Peyer's patch (tissue), 4 donors: ENCODE measurements around the gene MDM4. TPM values are rescaled to one million over a fixed set of nuclear protein-coding genes. Genes with fewer than 3 reads are reported as not detected.

ENCODE experiments used
- DNase-seq, 3 donors: peaks; one replicate each; pipeline ENCODE4 v3.0.0-alpha.2; 2017 to 2019
- H3K27ac ChIP-seq, 4 donors: fragments of 200-600 bp; sonication (generic); one replicate each; pipeline ENCODE4 v1.5.1; 2016 to 2019
- H3K27me3 ChIP-seq, 2 donors: fragments of 200-600 bp; sonication (generic); one replicate each; pipeline ENCODE4 v1.5.1; 2019
- H3K36me3 ChIP-seq, 3 donors: fragments of 200-600 bp; sonication (generic); one replicate each; pipeline ENCODE4 v1.5.1; 2016 to 2019
- H3K4me1 ChIP-seq, 4 donors: fragments of 200-600 bp; sonication (generic); one replicate each; pipeline ENCODE4 v1.5.1; 2016 to 2019
- H3K4me3 ChIP-seq, 4 donors: fragments of 200-600 bp; sonication (generic); 1 replicate in 3 of 4; 2 replicates in 1 of 4; pipeline ENCODE4 v1.5.1; 2016 to 2019; ENCODE audit warnings: mild to moderate bottlenecking in 1 of 4
- H3K9me3 ChIP-seq, 4 donors: fragments of 200-600 bp; sonication (generic); one replicate each; pipeline ENCODE4 v1.5.1; 2016 to 2019; ENCODE audit warnings: mild to moderate bottlenecking in 1 of 4
- POLR2A ChIP-seq, 2 donors: fragments of 450-650 bp; IDR thresholded peaks; one replicate each; pipeline ENCODE4 v1.5.1; 2017; ENCODE audit warnings: antibody characterized with exemption in 2 of 2, mild to moderate bottlenecking in 2 of 2, moderate library complexity in 2 of 2
- total RNA-seq, 4 donors: library from RNA; depleted of rRNA; stranded (reverse); fragments of >200 nt; gene quantifications; one replicate each; pipeline ENCODE4 v1.1.0, GENCODE V29; 2016
- TF ChIP-seq, protein P1 (sequence below), 6 experiments: fragments of 450-650 bp in 4 of 6; fragments of 200-600 bp in 2 of 6; sonication (generic) in 1 of 6; IDR thresholded peaks; one replicate each; pipeline ENCODE4 v1.5.1; 2017 to 2019; ENCODE audit warnings: antibody characterized with exemption in 6 of 6, mild to moderate bottlenecking in 3 of 6, moderate library complexity in 1 of 6

The MDM4 gene
- total RNA-seq, 4 donors from 2014 or later, result 83.0 to 227 (median 125) TPM

DNA sequence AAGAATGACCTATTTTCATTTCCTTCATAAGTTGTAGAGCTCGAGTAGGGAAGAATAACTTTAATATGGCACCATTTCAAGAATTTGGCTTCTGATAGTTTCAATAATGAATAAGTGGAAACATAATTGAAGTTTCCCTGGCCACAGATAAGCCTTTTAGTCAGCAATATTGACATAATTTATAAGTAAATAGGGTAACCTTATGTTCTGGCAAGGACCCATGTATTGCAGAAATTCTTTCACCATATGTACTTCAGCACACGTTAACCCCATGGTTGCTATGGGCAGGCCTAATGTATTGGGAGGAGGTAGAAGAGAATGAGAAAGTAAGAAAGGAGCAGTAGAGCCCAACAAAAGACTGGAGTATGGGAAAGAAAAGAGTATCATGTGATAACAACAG is 25.4 kb downstream of the MDM4 start:
- no peak overlapping the region for H3K4me3 ChIP-seq
- TF ChIP-seq, protein P1, sequence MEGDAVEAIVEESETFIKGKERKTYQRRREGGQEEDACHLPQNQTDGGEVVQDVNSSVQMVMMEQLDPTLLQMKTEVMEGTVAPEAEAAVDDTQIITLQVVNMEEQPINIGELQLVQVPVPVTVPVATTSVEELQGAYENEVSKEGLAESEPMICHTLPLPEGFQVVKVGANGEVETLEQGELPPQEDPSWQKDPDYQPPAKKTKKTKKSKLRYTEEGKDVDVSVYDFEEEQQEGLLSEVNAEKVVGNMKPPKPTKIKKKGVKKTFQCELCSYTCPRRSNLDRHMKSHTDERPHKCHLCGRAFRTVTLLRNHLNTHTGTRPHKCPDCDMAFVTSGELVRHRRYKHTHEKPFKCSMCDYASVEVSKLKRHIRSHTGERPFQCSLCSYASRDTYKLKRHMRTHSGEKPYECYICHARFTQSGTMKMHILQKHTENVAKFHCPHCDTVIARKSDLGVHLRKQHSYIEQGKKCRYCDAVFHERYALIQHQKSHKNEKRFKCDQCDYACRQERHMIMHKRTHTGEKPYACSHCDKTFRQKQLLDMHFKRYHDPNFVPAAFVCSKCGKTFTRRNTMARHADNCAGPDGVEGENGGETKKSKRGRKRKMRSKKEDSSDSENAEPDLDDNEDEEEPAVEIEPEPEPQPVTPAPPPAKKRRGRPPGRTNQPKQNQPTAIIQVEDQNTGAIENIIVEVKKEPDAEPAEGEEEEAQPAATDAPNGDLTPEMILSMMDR (IDR thresholded peaks at IDR 0.05), result no peak
- TF ChIP-seq POLR2A (IDR thresholded peaks at IDR 0.05), result no peak
- H3K36me3 ChIP-seq, result peaks cover 0 to 97% (median 0%) of the 10 kb centered on the region in 3 donors
- peaks cover 0 to 8% (median 0%) of the 10 kb centered on the region in 4 donors for H3K4me1 ChIP-seq
- no peaks in the 10 kb centered on the region for H3K9me3 ChIP-seq
- no peak for DNase-seq
- H3K27ac ChIP-seq, result no peak overlapping the region
- H3K27me3 ChIP-seq, result no peaks in the 10 kb centered on the region

DNA sequence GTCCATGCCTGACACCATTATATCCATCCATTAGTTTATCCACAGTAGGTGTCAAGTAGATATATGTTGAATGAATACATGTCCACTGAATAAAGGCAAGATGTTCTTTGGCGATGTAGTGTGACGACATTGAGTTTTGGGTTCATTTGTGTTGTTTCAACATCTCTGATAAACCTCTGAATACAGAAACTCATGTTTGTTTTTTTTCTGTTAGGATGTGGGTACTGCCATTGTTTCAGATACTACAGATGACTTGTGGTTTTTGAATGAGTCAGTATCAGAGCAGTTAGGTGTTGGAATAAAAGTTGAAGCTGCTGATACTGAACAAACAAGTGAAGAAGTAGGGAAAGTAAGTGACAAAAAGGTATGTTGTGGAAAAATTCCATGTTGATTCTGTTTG is 28.1 kb downstream of the MDM4 start:
- Histone ChIP-seq H3K27ac (peak overlapping the region; percentile 40 to 52 (median 49)), H3K36me3 (peaks cover 0 to 99% (median 0%) of the 10 kb centered on the region in 3 donors), H3K27me3 (no peaks in the 10 kb centered on the region), H3K4me1 (peaks cover 0 to 8% (median 0%) of the 10 kb centered on the region in 4 donors), H3K9me3 (no peaks in the 10 kb centered on the region), H3K4me3 (no peak overlapping the region)
- no peak for DNase-seq
- TF ChIP-seq, protein P1 (IDR thresholded peaks at IDR 0.05), result no peak
- no peak for TF ChIP-seq POLR2A (IDR thresholded peaks at IDR 0.05)

DNA sequence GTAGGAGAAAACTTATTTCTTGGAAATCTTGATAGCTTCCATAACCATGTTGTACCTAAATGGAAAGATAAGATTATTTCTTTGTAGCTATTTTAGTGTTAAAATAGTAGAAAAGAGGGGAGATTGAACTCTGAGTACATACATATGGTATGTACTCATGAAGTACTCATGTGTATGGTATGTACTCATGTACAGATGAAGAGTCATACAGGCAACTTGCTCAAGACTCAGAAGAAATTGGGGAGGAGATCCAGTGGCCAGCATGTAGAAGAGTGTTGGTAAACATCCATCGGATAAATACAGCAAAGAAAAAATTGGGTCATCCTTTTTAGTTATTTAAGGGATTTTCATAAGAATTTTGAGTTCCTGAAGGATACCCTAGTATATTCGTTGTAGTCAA is 29.0 kb downstream of the MDM4 start:
- TF ChIP-seq, protein P1 (IDR thresholded peaks at IDR 0.05), result no peak
- TF ChIP-seq POLR2A (IDR thresholded peaks at IDR 0.05), result no peak
- Histone ChIP-seq H3K9me3 (no peaks in the 10 kb centered on the region), H3K4me1 (peaks cover 0 to 8% (median 0%) of the 10 kb centered on the region in 4 donors), H3K4me3 (no peak overlapping the region), H3K27ac (peak overlapping the region; percentile 40 to 60 (median 51)), H3K36me3 (peaks cover 0 to 99% (median 0%) of the 10 kb centered on the region in 3 donors), H3K27me3 (no peaks in the 10 kb centered on the region)
- no peak for DNase-seq

DNA sequence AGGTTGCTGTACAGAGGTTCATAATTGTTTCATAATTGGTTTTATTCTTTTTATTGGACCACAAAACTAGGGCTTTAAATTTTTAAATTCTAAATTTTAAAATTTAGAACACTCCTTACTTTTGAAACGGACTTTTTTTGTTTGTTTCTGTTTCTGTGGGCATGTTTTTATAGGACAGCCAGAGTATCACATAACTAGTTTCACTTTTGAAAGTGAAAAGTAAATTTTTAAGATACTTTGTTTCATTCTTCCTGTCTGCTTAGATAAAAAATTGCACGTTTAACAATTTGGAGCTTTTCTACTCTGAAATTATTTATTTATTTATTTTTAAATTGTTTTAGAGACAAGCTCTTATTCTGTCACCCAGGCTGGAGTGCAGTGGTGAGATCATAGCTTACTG is 29.7 kb downstream of the MDM4 start:
- peak overlapping the region; percentile 40 to 60 (median 51) for H3K27ac ChIP-seq
- H3K4me3 ChIP-seq, result no peak overlapping the region
- no peak for TF ChIP-seq POLR2A (IDR thresholded peaks at IDR 0.05)
- TF ChIP-seq, protein P1 (IDR thresholded peaks at IDR 0.05), result no peak
- no peak for DNase-seq
- peaks cover 0 to 99% (median 0%) of the 10 kb centered on the region in 3 donors for H3K36me3 ChIP-seq
- H3K9me3 ChIP-seq, result no peaks in the 10 kb centered on the region
- peaks cover 0 to 8% (median 0%) of the 10 kb centered on the region in 4 donors for H3K4me1 ChIP-seq
- H3K27me3 ChIP-seq, result no peaks in the 10 kb centered on the region

DNA sequence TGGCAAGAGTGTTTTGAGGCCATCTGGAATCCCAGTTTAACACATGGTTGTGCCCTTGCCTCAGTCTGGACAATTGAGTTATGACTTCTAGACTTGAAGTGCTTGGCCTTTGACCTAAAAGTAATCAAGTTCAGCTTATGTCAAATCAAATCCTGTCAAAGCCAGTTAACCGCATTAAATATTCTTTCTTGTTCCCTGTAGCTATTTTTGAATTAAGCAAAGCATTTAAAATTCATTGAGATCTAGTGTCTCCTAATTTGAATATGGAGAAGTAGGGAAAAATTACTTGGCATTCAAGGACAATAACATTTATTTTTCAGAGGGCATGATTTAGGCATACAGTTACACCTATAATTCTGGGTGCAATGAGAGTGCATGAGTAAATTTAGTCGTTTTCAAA is 32.1 kb downstream of the MDM4 start:
- peaks cover 0 to 8% (median 0%) of the 10 kb centered on the region in 4 donors for H3K4me1 ChIP-seq
- H3K27ac ChIP-seq, result no peak overlapping the region
- H3K4me3 ChIP-seq, result no peak overlapping the region
- TF ChIP-seq, protein P1 (IDR thresholded peaks at IDR 0.05), result no peak
- no peak for TF ChIP-seq POLR2A (IDR thresholded peaks at IDR 0.05)
- no peak for DNase-seq
- H3K27me3 ChIP-seq, result no peaks in the 10 kb centered on the region
- no peaks in the 10 kb centered on the region for H3K9me3 ChIP-seq
- peaks cover 0 to 86% (median 0%) of the 10 kb centered on the region in 3 donors for H3K36me3 ChIP-seq

DNA sequence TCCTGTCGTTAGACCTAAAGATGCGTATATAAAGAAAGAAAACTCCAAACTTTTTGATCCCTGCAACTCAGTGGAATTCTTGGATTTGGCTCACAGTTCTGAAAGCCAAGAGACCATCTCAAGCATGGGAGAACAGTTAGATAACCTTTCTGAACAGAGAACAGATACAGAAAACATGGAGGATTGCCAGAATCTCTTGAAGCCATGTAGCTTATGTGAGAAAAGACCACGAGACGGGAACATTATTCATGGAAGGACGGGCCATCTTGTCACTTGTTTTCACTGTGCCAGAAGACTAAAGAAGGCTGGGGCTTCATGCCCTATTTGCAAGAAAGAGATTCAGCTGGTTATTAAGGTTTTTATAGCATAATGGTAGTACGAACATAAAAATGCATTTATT is 33.1 kb downstream of the MDM4 start:
- TF ChIP-seq, protein P1 (IDR thresholded peaks at IDR 0.05), result no peak
- TF ChIP-seq POLR2A (IDR thresholded peaks at IDR 0.05), result no peak
- Histone ChIP-seq H3K27ac (no peak overlapping the region), H3K9me3 (no peaks in the 10 kb centered on the region), H3K27me3 (no peaks in the 10 kb centered on the region), H3K4me3 (no peak overlapping the region), H3K4me1 (peaks cover 0 to 8% (median 0%) of the 10 kb centered on the region in 4 donors), H3K36me3 (peaks cover 0 to 76% (median 0%) of the 10 kb centered on the region in 3 donors)
- DNase-seq, result no peak
